Omental fat pad (tissue), 4 donors: ENCODE measurements around the gene CAND1. TPM values are rescaled to one million over a fixed set of nuclear protein-coding genes. Genes with fewer than 3 reads are reported as not detected.

Source experiments
- ATAC-seq: fragments of 150-250 bp; one replicate; pipeline ENCODE4 v1.9.1; 2016; ENCODE audit warnings: mild to moderate bottlenecking, moderate library complexity; ENCODE audit not compliant: low FRiP score
- DNase-seq: peaks from one replicate; pipeline ENCODE4 v3.0.0-alpha.2; 2019; ENCODE audit warnings: low spot score
- total RNA-seq, 4 donors: library from RNA; depleted of rRNA; stranded (reverse); fragments of >200 nt; gene quantifications; one replicate each; pipeline ENCODE4 v1.1.0, GENCODE V29; 2016
- TF ChIP-seq, protein P1 (sequence below), 3 donors: fragments of 450-650 bp; IDR thresholded peaks; one replicate each; pipeline ENCODE4 v1.5.1; 2016 to 2017; ENCODE audit warnings: antibody characterized with exemption in 3 of 3, mild to moderate bottlenecking in 3 of 3, moderate library complexity in 2 of 3

The CAND1 gene
- total RNA-seq, 4 donors from 2014 or later: 48.1 to 81.7 (median 57.3) TPM

DNA sequence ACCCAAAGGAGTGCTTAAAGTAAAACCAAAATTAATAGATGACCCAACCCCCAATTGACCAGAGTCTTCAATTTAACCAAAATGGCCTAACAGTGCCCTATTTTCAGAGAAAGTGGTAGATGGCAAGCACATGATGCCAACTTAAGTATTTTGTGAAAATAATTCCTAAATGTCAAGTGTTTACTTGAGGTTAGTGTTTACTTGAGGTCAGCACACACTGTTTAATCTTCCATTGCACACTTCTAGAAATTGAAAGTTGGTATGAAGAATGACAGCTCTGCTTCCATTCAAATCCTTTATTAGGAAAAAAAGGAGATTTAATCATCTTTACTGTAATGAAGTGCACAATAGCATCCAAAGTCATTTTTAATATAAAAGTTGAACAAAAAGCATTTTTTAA is 25.9 kb upstream of the CAND1 start:
- TF ChIP-seq, protein P1, sequence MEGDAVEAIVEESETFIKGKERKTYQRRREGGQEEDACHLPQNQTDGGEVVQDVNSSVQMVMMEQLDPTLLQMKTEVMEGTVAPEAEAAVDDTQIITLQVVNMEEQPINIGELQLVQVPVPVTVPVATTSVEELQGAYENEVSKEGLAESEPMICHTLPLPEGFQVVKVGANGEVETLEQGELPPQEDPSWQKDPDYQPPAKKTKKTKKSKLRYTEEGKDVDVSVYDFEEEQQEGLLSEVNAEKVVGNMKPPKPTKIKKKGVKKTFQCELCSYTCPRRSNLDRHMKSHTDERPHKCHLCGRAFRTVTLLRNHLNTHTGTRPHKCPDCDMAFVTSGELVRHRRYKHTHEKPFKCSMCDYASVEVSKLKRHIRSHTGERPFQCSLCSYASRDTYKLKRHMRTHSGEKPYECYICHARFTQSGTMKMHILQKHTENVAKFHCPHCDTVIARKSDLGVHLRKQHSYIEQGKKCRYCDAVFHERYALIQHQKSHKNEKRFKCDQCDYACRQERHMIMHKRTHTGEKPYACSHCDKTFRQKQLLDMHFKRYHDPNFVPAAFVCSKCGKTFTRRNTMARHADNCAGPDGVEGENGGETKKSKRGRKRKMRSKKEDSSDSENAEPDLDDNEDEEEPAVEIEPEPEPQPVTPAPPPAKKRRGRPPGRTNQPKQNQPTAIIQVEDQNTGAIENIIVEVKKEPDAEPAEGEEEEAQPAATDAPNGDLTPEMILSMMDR (IDR thresholded peaks at IDR 0.05): no peak
- DNase-seq: no peak
- ATAC-seq: no peak

DNA sequence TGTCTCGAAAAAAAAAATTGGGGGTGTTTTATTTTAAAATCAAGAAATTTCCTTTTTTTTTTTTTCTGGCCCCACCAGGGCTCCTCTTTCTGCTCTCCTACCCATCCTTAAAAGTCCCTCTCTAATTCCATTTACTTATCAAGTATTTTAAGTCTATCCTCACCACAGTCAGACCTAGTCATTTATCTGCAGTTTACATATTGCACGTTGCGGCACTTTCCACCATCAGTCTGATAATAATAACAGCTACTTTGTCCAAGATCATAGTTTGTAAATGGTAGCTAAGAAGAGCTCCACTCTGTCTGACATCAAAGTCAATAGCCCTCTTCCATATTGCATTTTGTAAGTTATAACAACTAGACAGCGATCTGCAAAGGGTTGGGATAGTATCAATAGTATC is 23.6 kb upstream of the CAND1 start:
- TF ChIP-seq, protein P1 (IDR thresholded peaks at IDR 0.05): no peak
- ATAC-seq: no peak
- DNase-seq: no peak

DNA sequence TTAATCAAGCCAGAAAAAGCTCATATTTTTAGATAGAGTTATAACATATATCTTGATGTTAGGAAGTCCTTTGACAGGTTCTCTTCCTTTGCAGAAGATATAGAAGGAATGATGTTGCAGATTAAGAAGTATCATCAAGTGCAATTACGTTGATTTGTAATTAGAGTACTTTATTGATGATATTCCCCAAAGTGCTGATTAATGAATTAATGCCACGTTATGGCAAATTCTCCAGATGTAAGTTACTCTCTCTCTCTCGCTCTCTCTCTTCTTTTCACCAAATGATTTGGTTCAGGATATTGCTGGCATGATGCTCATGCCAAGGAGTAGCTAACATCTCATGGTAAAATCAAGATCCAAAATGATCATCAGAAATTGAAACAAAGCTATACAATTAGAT is 18.1 kb upstream of the CAND1 start:
- TF ChIP-seq, protein P1 (IDR thresholded peaks at IDR 0.05): no peak
- no peak for ATAC-seq
- no peak for DNase-seq

DNA sequence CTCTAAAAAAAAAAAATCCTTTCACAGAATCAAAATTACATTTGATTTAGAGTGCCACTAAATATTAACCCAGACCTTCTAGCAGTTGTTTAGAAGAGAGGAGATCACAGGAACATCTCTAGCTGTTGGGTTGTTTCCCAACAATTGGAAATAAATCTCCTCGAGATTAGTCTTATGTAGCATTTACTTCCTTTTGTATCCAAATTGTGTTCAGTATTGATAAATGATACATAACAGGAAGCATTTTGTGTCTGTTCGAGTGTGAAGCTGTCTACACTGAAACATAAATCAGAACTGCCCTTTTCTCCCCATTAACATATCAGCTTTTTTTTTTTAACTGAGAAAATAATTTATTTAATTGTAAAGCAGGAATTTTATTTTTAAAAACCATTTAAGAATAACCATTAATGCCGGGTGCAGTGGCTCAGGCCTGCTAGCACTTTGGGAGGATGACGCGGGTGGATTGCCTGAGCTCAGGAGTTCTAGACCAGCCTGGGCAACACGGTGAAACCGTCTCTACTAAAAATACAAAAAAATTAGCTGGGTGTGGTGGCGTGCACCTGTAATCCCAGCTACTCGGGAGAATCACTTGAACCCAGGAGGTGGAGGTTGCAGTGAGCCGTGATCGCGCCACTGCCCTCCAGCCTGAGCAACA is 14.7 kb upstream of the CAND1 start:
- DNase-seq: no peak
- TF ChIP-seq, protein P1 (IDR thresholded peaks at IDR 0.05): no peak
- no peak for ATAC-seq

DNA sequence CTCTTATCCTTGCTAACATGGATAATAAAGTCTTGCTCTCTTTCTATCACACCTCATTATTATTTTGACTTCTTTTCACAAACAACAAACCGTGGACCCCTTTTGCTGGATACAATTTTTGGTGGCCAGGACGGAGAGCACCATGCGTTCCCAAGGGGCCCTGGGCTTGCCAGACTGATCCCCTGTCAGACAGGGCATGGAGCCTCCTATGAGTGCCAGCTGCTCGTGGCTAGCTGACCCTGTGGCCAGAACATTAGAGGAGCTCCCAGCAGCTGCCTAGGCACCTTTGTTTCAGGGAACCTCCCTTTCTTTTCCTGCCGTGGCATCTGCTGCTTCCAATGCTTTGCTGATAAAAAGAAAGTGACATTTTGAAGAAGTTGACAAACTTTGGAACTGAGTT is 12.5 kb upstream of the CAND1 start:
- DNase-seq (no peak), ATAC-seq (no peak)
- TF ChIP-seq, protein P1 (IDR thresholded peaks at IDR 0.05): no peak

DNA sequence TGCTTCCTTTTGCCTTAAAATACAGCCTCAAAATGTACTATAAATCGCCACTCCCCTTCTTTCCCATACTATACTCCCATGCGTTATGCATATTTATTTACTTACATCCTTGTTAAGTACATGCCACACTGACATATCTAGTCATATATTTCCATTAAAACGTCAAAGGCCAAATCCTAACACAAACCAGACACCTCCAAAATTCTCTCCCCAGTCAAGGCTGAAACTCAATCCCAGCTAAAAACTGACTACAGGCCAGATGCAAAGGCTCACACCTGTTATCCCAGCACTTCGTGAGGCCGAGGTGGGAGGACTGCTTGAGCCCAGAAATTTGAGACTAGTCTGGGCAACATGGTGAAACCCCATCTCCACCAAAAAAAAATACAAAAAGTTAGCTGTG is 5.7 kb upstream of the CAND1 start:
- TF ChIP-seq, protein P1 (IDR thresholded peaks at IDR 0.05): no peak
- DNase-seq (no peak), ATAC-seq (no peak)

DNA sequence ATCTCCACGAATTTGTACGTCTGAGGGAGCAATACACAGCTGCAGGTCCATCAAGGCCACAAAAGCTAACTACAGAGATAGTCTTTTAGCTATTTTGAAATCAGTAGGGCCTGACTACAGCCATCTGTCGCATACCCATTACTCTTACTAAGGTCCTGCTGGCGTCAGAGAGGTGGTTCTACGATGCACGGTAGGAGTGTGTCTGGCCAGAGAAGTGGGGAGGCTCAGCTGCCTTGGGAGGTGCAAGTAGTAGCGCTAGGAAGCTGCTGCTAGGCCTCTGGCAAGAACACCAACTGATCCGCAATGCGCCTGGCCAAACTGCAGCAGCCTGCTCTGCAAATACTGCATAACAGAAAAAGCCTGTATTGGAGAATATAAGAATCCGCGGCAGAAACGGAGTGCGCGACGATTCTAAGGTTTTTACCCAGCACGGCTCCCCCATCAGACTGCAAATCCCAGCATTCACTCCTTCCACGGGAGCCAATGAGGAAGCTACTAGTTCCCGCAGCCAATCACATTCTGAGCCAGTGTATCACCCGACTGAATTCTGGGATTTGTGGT is 743 bp upstream of the CAND1 start:
- TF ChIP-seq, protein P1 (IDR thresholded peaks at IDR 0.05): no peak
- DNase-seq (peak; percentile 73), ATAC-seq (peak; percentile 94)
